ENCODE measurements around the gene LMOD1.
A peak's percentile ranks its signal among the peaks of the same experiment; 100 is the strongest.

The LMOD1 gene

GRCh38 chr1:201983380-201983805 lies 37.0 kb upstream of the LMOD1 start:
- peak overlapping the region; percentile 76 for H3K4me3 ChIP-seq (ENCODE audit: low read depth, low read length)
- ChIA-PET CTCF (interaction anchor here (0.8 to 10.9 kb wide), 16 partner anchors 12 to 152 kb away, joined by 3 to 89 read pairs (median 5); partner anchors contain the start of genes ELF3 and GPR37L1), POLR2A (interaction anchor here (1.4 kb wide), 1 partner anchor 19 kb away, joined by 4 read pairs; no protein-coding TSS in a partner anchor)
- no peak for DNase-seq (ENCODE audit: low read depth, low spot score)
- TF ChIP-seq, protein P1, sequence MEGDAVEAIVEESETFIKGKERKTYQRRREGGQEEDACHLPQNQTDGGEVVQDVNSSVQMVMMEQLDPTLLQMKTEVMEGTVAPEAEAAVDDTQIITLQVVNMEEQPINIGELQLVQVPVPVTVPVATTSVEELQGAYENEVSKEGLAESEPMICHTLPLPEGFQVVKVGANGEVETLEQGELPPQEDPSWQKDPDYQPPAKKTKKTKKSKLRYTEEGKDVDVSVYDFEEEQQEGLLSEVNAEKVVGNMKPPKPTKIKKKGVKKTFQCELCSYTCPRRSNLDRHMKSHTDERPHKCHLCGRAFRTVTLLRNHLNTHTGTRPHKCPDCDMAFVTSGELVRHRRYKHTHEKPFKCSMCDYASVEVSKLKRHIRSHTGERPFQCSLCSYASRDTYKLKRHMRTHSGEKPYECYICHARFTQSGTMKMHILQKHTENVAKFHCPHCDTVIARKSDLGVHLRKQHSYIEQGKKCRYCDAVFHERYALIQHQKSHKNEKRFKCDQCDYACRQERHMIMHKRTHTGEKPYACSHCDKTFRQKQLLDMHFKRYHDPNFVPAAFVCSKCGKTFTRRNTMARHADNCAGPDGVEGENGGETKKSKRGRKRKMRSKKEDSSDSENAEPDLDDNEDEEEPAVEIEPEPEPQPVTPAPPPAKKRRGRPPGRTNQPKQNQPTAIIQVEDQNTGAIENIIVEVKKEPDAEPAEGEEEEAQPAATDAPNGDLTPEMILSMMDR (IDR thresholded peaks at IDR 0.05; ENCODE audit: insufficient read depth, low read length, missing control alignments) = no peak

DNA sequence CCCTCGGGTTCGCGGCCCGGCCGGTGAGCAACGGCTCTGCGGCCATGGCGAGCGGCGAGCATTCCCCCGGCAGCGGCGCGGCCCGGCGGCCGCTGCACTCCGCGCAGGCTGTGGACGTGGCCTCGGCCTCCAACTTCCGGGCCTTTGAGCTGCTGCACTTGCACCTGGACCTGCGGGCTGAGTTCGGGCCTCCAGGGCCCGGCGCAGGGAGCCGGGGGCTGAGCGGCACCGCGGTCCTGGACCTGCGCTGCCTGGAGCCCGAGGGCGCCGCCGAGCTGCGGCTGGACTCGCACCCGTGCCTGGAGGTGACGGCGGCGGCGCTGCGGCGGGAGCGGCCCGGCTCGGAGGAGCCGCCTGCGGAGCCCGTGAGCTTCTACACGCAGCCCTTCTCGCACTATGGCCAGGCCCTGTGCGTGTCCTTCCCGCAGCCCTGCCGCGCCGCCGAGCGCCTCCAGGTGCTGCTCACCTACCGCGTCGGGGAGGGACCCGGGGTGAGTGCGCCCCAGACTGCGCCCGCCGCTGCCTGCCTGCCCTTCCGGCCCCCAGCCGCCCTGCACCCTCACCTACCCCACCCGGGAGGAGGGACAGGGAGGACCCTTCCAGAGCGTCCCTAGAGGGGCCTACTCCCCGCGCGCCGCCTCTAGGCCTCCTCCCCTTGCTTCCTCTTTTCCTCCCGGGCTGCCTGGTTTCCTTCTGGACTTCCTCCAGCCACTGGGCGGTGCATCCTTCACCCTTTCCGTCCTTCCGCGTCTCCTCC lies 36.5 kb upstream of the LMOD1 start, which contains the start of gene RNPEP:
Gene RNPEP, plus strand, starts transcription at position 26 of the 757 bp plus-strand sequence. Its CDS starts 19 bp downstream, at position 45.
- POLR2A ChIA-PET = interaction anchor here (0.6 to 1.4 kb wide), 5 partner anchors 18 to 131 kb away, joined by 3 to 6 read pairs (median 4); partner anchors contain the start of gene TIMM17A
- no peak for DNase-seq (ENCODE audit: low read depth, low spot score)
- TF ChIP-seq, protein P1 (IDR thresholded peaks at IDR 0.05; ENCODE audit: insufficient read depth, low read length, missing control alignments) = no peak
- peak within 1 kb of the TSS; percentile 76 for H3K4me3 ChIP-seq (ENCODE audit: low read depth, low read length)
- CTCF ChIA-PET = interaction anchor here (0.8 to 10.9 kb wide), 15 partner anchors 8 to 153 kb away, joined by 3 to 89 read pairs (median 5); partner anchors contain the start of genes ELF3 and GPR37L1

- CTCF ChIA-PET = interaction anchor here (0.8 to 10.9 kb wide), 15 partner anchors 9 to 153 kb away, joined by 3 to 89 read pairs (median 5); partner anchors contain the start of genes ELF3 and GPR37L1
- POLR2A ChIA-PET = interaction anchor here (0.6 to 1.5 kb wide), 6 partner anchors 18 to 131 kb away, joined by 3 to 6 read pairs (median 4); partner anchors contain the start of gene TIMM17A
- DNase-seq (ENCODE audit: low read depth, low spot score) = no peak
- TF ChIP-seq, protein P1 (IDR thresholded peaks at IDR 0.05; ENCODE audit: insufficient read depth, low read length, missing control alignments) = no peak
- H3K4me3 ChIP-seq (ENCODE audit: low read depth, low read length) = peak overlapping the region; percentile 76
Observed at GRCh38 chr1:201982082-201982622, 35.8 kb upstream of the LMOD1 start.

GRCh38 chr1:201970334-201971159 lies 24.2 kb upstream of the LMOD1 start:
- DNase-seq (ENCODE audit: low read depth, low spot score) = no peak
- CTCF ChIA-PET = interaction anchor here (2.4 to 17.5 kb wide), 5 partner anchors 7 to 91 kb away, joined by 5 to 656 read pairs (median 40); partner anchors contain the start of genes RNPEP and SHISA4
- H3K4me3 ChIP-seq (ENCODE audit: low read depth, low read length) = no peak overlapping the region
- TF ChIP-seq, protein P1 (IDR thresholded peaks at IDR 0.05; ENCODE audit: insufficient read depth, low read length, missing control alignments) = no peak
- POLR2A ChIA-PET = interaction anchor here (0.8 to 1.2 kb wide), 2 partner anchors 73 to 74 kb away, joined by 3 to 4 read pairs; no protein-coding TSS in a partner anchor

GRCh38 chr1:201968202-201968925 lies 22.0 kb upstream of the LMOD1 start:
- no peak overlapping the region for H3K4me3 ChIP-seq (ENCODE audit: low read depth, low read length)
- TF ChIP-seq, protein P1 (IDR thresholded peaks at IDR 0.05; ENCODE audit: insufficient read depth, low read length, missing control alignments) = no peak
- POLR2A ChIA-PET = interaction anchor here (0.6 kb wide), 1 partner anchor 231 kb away, joined by 3 read pairs; no protein-coding TSS in a partner anchor
- CTCF ChIA-PET = interaction anchor here (0.6 to 17.5 kb wide), 9 partner anchors 10 to 150 kb away, joined by 3 to 656 read pairs (median 4); partner anchors contain the start of gene SHISA4
- DNase-seq (ENCODE audit: low read depth, low spot score) = no peak

All from AG04449 (cell line).